ENCODE measurements around the gene SELENOO. TPM values are rescaled to one million over a fixed set of nuclear protein-coding genes. Genes with fewer than 3 reads are reported as not detected.
"Not testable (repeated sequence)": the region's sequence is repeated elsewhere in the genome, so short reads cannot be mapped to it uniquely, and the experiment has no call there.

Gene SELENOO, protein sequence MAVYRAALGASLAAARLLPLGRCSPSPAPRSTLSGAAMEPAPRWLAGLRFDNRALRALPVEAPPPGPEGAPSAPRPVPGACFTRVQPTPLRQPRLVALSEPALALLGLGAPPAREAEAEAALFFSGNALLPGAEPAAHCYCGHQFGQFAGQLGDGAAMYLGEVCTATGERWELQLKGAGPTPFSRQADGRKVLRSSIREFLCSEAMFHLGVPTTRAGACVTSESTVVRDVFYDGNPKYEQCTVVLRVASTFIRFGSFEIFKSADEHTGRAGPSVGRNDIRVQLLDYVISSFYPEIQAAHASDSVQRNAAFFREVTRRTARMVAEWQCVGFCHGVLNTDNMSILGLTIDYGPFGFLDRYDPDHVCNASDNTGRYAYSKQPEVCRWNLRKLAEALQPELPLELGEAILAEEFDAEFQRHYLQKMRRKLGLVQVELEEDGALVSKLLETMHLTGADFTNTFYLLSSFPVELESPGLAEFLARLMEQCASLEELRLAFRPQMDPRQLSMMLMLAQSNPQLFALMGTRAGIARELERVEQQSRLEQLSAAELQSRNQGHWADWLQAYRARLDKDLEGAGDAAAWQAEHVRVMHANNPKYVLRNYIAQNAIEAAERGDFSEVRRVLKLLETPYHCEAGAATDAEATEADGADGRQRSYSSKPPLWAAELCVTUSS
- 7.8 TPM for total RNA-seq

DNA sequence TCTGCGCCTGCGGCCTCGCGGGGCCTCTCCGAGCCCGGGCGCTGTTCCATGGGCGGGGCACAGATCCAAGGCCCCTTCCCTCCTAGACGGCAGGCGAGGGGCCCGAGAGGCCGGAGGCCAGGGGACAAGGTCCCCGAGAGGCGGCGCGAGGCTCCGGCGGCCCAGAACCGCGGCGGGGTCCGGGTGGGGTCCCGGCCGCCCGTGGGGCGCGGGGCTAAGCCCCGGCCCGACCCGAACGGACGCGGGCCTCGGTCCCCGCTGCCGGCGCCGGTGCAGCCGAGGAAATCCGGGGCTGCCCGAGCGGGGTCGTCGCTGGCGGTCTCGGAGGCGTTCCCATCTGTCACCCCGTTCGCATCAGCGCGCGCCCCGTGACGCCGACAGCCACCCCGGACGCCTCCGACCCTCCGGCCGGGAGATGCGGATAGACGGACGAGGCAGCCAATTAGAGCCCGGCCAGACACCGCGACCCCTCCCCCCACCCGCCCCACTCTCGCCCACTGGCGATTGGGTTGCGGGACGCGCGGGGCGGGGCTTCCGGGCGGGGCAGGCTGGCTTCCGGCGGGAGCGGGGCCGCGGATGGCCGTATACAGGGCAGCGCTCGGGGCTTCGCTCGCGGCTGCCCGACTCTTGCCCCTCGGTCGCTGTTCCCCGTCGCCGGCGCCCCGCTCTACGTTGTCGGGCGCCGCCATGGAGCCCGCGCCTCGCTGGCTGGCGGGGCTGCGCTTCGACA is at the start of gene SELENOO:
SELENOO (plus strand) TSS at position 551 of the 730 bp plus-strand sequence; CDS start at position 577, 26 bp downstream.
- DNase-seq, result peak; percentile 94

DNA sequence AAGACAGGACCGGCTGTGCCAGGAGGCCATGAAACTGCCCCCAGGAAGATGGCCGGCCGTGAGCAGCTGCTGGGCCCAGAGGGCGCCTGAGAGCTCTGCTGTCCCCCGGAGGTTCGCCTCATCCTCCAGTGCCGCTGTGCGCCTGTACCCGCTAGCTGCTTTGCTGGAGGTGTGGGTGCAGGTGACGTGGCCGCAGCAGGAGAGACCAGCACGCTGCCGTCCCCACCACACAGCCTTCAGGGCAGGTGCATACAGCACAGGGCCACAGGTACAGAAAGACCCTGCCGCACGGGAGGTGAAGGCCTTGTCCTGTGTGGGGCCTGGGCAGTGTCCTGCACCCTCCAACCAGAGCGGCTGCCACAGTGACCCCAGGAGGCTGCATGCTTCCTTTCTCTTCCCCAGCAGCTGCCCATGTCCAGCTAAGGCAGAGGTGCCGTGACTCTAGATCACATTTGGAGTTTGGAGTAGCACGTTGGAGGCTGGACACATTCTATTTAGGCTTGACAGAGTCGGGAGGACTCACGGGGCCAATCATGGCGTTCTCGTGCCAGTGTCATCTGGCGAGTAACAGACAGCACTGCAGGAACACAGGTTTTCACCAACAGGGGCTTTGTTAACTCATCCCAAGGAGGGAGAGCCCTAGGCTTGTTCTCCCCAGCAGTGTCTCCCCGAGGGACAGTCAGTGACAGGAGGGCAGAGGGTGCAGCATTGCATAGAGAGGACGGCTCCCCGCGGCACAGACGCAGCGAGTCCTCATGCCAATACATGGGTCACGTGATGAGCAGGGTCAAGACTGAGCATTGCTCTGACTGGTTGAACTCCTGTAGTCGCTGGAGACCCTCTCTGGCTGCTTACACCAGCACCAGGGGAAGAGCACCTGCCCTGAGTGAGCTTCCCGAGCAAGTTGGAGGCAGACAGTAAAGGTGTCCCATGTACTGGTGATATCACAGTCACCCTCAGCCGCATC is 49.0 kb upstream of the SELENOO start:
- no peak for DNase-seq

- no peak for DNase-seq
These were observed 47.6 kb upstream of the SELENOO start for GRCh38 chr22:50153056-50153755.

DNA sequence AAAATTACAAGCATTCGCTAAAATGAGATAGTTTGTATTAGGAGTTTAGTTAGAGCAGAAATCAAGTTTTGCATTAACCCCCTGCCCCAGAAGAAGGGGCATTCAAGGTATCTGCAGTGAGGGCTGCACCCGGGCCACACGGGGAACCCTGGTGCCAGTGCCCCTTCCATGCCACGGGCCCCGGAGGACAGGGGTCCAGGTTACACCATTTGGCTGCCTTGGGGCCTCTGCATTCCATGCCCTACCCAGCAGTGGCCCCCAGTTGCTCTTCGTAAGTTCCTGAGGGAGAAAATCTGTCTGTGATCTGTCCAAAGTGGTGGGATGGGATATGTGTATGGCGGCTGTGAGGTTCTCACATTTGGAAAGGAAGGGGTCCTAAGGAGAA is 47.1 kb upstream of the SELENOO start:
- DNase-seq, result no peak

GRCh38 chr22:50157709-50158375 is 43.0 kb upstream of the SELENOO start:
- no peak for DNase-seq

DNA sequence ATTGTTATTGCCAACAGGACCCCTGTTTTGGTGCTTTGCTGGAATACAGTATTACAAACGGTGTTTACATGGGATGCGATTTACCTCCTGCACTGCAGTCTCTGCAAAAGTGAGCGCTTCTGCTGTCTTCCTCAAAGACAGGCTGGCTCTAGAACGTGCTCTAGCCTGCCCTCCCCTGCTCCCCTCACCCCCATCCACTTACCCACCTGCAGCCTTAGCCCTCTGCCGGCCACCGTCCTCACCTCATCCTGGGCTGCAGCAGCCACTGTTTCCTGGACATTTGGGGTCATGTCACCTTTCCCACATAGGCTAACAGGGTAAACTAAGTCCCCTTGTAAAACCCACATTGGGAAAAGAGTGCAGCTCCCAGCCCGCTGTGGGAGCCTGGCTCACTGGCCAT is 39.9 kb upstream of the SELENOO start:
- no peak for DNase-seq

DNA sequence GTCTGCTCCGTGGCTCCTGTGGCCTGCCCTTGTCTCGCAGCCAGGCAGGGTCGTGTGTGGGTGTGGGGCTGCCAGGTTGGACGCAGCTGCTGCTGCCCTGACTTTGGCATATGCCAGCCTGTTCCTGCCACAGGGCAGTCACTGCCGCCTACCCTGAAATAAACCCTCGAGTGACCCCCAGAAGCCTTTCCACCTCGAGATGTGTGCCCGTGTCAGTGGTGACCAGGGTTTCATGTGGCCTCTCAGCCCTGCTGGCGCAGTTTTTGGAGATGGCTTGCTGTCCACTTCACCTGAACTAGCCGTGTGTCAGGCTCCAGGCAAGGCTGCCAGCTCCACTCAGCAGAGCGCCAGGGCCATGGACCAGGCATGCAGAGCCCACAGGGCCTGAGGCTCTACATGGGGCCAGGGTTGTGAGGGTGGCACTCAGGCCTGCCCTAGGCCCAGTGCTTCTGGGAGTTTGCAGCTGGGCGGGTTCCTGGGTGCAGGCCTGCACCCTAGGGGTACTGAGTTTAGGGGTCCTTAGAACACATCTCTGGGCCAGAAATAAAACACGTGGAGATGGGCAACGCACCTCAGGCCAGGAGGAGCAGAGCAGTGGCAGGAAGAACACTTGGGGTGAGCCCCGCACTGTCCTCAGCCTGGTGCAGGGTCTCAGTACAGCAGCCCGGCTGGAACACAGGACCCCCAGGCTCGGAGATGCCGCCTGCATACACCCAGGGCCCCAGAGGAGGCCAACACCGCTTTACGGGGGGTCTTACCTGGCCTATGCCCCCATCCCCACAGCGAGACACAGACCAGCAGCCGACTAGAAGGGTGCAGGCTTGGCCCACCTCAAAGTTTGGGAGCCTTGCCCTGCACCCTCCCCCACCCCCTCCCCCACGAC is 39.1 kb upstream of the SELENOO start:
- no peak for DNase-seq

- no peak for DNase-seq
These were observed 38.3 kb upstream of the SELENOO start for GRCh38 chr22:50162391-50162956.

GRCh38 chr22:50165436-50166123 is 35.2 kb upstream of the SELENOO start:
- DNase-seq, result no peak

GRCh38 chr22:50167689-50168489 is 32.9 kb upstream of the SELENOO start:
- DNase-seq, result no peak

- DNase-seq, result not testable (repeated sequence)
These were observed 32.2 kb upstream of the SELENOO start for GRCh38 chr22:50168490-50169180.

DNA sequence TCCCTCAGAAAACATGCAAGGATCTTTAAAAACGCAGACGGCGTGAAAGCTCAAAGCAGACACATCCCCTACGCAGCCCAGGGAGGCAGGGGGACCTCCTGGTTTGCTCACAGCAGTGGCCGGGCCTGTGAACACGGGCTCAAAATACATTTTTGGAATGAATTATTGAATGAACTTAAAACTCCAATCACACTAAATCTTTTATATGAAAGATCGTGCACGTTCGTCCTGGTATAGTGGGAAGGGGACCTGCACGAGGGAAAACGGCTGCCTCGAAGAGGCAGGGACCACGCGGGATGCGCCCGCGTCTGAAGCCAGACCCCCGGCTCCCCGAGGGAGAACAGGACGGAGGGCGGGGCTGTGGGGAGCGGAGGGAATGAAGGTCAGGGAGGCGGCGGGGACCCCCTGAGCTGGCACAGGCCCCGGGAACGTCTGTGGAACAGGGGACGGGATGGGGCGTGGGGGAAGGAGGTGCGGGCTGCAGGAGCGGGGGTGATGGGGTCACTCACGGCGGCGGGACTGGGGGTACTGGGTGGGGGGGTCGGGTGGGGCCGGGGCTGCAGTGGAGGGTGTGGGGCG is 31.5 kb upstream of the SELENOO start:
- DNase-seq, result no peak

DNA sequence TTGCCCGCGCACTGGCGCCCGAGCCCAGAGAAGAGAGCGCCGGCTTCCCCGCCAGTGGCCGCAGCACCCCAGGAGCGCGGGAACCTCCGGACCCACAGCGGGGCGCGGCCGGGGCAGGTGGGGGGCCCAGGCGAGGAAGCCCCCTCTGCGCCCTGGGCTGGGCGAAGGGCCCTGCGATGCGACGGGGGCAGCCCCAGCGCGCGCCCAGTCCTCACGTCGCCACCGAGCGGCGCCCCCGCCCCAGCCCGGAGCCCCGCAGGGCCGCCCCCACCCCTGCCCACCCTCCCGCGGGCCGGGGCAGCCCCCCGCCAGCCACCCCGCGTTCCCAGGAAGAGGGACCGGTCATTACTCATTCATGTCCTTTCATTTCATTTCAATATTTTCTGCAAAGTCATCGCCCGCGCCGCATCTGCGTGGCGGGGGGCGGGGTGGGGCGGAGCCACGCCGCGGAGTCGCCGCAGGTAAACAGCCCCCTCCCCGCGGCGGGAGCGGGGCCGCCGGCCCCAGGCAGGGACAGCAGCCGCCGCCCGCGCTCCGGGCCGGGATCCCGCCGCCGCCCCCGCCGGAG is 31.0 kb upstream of the SELENOO start:
- DNase-seq, result no peak

DNA sequence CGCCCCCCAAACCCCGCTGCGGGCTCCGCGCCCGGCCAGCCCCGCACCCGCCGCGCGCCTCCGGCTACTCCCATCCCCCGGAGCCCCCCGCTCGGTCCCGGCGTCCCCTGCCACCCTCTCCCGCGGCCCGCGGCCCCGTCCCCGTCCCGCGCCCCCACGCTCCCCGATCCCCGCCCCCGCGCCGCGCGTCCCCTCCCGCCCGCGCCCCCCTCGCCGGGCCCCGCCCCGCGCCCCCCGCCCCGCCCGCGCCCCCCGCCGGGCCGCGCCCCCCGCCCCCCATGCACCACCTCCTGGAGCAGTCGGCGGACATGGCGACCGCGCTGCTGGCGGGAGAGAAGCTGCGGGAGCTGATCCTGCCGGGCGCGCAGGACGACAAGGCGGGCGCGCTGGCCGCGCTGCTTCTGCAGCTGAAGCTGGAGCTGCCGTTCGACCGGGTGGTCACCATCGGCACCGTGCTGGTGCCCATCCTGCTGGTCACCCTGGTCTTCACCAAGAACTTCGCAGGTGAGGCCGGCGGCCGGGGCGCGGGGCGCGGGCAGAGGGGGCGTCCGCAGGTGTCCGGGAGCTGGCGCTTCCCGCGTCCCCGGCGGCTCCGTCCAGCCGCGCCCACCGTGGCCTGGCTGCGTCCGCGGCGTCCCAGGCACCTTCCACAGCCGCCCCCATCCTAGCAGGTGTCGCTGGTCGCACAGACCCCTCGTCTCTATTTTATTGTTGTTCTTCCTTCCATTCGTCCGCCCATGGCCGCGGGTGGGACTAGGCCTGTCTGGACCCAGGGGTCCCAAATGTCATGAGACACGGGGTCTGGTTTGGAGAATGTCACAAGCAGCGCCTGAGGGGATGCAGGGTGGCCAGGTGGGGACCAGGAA is 30.1 kb upstream of the SELENOO start, which contains the start of gene PANX2:
PANX2 (plus strand) TSS at position 279 of the 866 bp plus-strand sequence; CDS start at position 279, 0 bp downstream.
- DNase-seq, result no peak

DNA sequence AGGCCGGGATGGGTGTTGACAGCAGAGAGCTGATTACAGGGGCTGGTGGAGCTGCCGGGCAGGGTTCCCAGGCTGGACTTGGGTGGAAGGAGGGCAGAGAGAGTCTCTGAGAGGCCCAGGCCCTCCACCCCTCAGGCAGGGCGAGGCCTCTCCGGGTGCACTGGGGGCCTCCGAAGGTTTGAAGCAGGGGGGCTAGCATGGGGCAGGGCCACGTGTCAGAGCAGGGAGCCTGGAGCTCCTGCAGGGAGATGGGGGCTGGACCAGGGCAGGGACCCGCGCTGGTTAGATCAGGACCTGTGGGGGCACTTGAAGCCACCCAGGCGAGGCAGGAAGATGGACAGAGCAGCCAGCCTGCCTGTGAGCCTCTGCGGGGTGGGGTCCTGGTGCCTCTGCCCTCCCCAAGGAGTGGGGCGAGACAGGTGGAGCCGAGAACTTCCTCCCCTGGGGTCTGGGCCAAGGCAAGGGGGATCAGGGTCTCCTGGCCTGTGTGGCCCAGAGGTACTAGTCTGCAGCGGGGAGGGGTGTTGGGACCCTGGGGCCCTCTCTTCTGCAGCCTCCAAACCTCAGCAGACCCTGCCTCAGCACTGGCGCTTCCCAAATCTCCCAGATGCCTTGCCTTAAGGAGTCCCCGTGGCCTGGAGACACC is 29.4 kb upstream of the SELENOO start:
- no peak for DNase-seq

Measured in occipital lobe (tissue), 2 donors.